Panc1 (cell line): ENCODE measurements around the gene ERMARD. TPM values are rescaled to one million over a fixed set of nuclear protein-coding genes. Genes with fewer than 3 reads are reported as not detected.

Experiments used
- ATAC-seq: fragments of 200-7000 bp; cut with Tn5 transposase; 2 replicates; pipeline ENCODE4 v1.9.1; 2020; ENCODE audit warnings: mild to moderate bottlenecking, moderate library complexity
- BruUV-seq: library from RNA; stranded (reverse); fragments of 400-500 nt; replicated peaks from 2 replicates; lab custom pipeline; 2021; lab: Mats Ljungman, UMichigan
- CTCF ChIA-PET: fragments of 300-600 bp; sonication (Branson Sonifier 250); formaldehyde crosslinking; loops from one replicate; lab custom pipeline; 2022; ENCODE audit warnings: antibody characterized with exemption; lab: Charles Lee
- POLR2A ChIA-PET: fragments of 300-600 bp; sonication (Branson Sonifier 250); formaldehyde crosslinking; loops from one replicate; lab custom pipeline; 2022; ENCODE audit warnings: antibody characterized with exemption; lab: Charles Lee
- DNase-seq: peaks from one replicate; pipeline ENCODE4 v3.0.0-alpha.2; 2010; ENCODE audit warnings: low read depth, low spot score
- H3K27ac ChIP-seq: 2 replicates; pipeline ENCODE4 v1.5.1; 2011; ENCODE audit warnings: mild to moderate bottlenecking, low read length, inconsistent platforms
- H3K27me3 ChIP-seq: fragments of 200-500 bp; sonication (Bioruptor generic); 2 replicates; pipeline ENCODE4 v1.6.0; 2014; ENCODE audit warnings: low read length, inconsistent platforms; ENCODE audit not compliant: control insufficient read depth, insufficient read depth
- H3K36me3 ChIP-seq: fragments of 200-500 bp; sonication (Bioruptor generic); 2 replicates; pipeline ENCODE4 v1.5.1; 2014; ENCODE audit warnings: inconsistent platforms, mild to moderate bottlenecking, low read length, moderate library complexity; ENCODE audit not compliant: control insufficient read depth, insufficient read depth
- H3K4me1 ChIP-seq: 2 replicates; pipeline ENCODE4 v1.5.1; 2011; ENCODE audit warnings: inconsistent platforms, mild to moderate bottlenecking, low read length, moderate library complexity; ENCODE audit not compliant: control insufficient read depth, insufficient read depth
- H3K4me3 ChIP-seq, 2 experiments: 2 replicates each; pipeline ENCODE4 v1.5.1; 2011 to 2012; ENCODE audit warnings: low read depth in 2 of 2, low read length in 2 of 2, mild to moderate bottlenecking in 2 of 2, inconsistent platforms in 1 of 2, moderate library complexity in 1 of 2
- H3K9me3 ChIP-seq: fragments of 200-500 bp; sonication (Bioruptor generic); 2 replicates; pipeline ENCODE4 v1.5.1; 2014; ENCODE audit warnings: low read depth, mild to moderate bottlenecking, inconsistent platforms, low read length, moderate library complexity; ENCODE audit not compliant: control insufficient read depth, insufficient read depth
- POLR2AphosphoS5 ChIP-seq: IDR thresholded peaks from 2 replicates; pipeline ENCODE4 v1.6.1; 2012; ENCODE audit warnings: mild to moderate bottlenecking, low read depth, low read length, moderate library complexity
- SIN3A ChIP-seq: IDR thresholded peaks from 2 replicates; pipeline ENCODE4 v1.6.1; 2012; ENCODE audit warnings: low read depth, mild to moderate bottlenecking, low read length, moderate library complexity, borderline replicate concordance; ENCODE audit not compliant: insufficient read depth
- TCF7L2 ChIP-seq: IDR thresholded peaks from 2 replicates; pipeline ENCODE4 v1.6.1; 2011; ENCODE audit warnings: mild to moderate bottlenecking, low read depth, low read length, inconsistent platforms
- in situ Hi-C: cut with HindIII; loops from 2 replicates; pipeline ENCODE4 v1.10.0; 2016; ENCODE audit warnings: low sequenced_read_pairs, low pct_unique_long_range_greater_than_20kb
- intact Hi-C: fragments of 100-400 bp; cut with micrococcal nuclease; formaldehyde crosslinking; loops from one replicate; pipeline ENCODE4 v1.10.0; 2022; ENCODE audit not compliant: unreplicated experiment
- total RNA-seq: library from RNA; stranded (reverse); gene quantifications from one replicate; pipeline ENCODE4 v1.2.1, GENCODE V29; 2021; ENCODE audit not compliant: unreplicated experiment
- TF ChIP-seq, protein P1 (sequence below): fragments of 450-650 bp; IDR thresholded peaks from 2 replicates; pipeline ENCODE4 v1.5.1; 2017; ENCODE audit warnings: mild to moderate bottlenecking
- TF ChIP-seq, protein P2 (sequence below), 2 experiments: IDR thresholded peaks; 2 replicates each; pipeline ENCODE4 v1.6.1; 2011 to 2012; ENCODE audit warnings: low read depth in 2 of 2, control low read depth in 1 of 2, low read length in 1 of 2, mild to moderate bottlenecking in 1 of 2, moderate library complexity in 1 of 2; ENCODE audit not compliant: insufficient read depth in 1 of 2

Gene ERMARD
- total RNA-seq, 1 experiment from 2014 or later: 38.5 TPM

- Histone ChIP-seq H3K9me3 (no peaks in the 10 kb centered on the region), H3K27ac (peak overlapping the region; percentile 90), H3K36me3 (peaks cover 4% of the 10 kb centered on the region), H3K4me1 (peaks cover 36% of the 10 kb centered on the region), H3K27me3 (no peaks in the 10 kb centered on the region), H3K4me3 (peak overlapping the region; percentile 76 to 89)
- intact Hi-C loops: no loop called here
- DNase-seq (no peak), ATAC-seq (peak; percentile 51)
- BruUV-seq: TSS peak; percentile 73
- POLR2A ChIA-PET: interaction anchor here (0.6 to 1.1 kb wide), 2 partner anchors 21 to 304 kb away, joined by 3 to 5 read pairs; partner anchors contain the start of genes C6orf120 and WDR27
- CTCF ChIA-PET: no interaction called here
- TF ChIP-seq POLR2AphosphoS5 (no peak; the same call in 1 of the 2 replicates), SIN3A (peak; percentile 61; the same call in 1 of the 2 replicates)
- in situ Hi-C loops: no loop called here
Observed at GRCh38 chr6:169722362-169723199, 28.8 kb upstream of the ERMARD start.

GRCh38 chr6:169723200-169723909 is 28.1 kb upstream of the ERMARD start:
- no TSS peak for BruUV-seq
- H3K9me3 ChIP-seq: no peaks in the 10 kb centered on the region
- ATAC-seq (peak; percentile 49), DNase-seq (no peak)
- in situ Hi-C loops: no loop called here
- H3K4me1 ChIP-seq: peaks cover 36% of the 10 kb centered on the region
- ChIA-PET POLR2A (interaction anchor here (0.6 kb wide), 1 partner anchor 305 kb away, joined by 3 read pairs; no protein-coding TSS in a partner anchor), CTCF (no interaction called here)
- no peaks in the 10 kb centered on the region for H3K27me3 ChIP-seq
- peak overlapping the region; percentile 90 for H3K27ac ChIP-seq
- peak overlapping the region; percentile 76 to 89 for H3K4me3 ChIP-seq
- H3K36me3 ChIP-seq: no peaks in the 10 kb centered on the region
- peak; percentile 38; the same call in 1 of the 2 replicates for TF ChIP-seq SIN3A
- TF ChIP-seq, protein P1, sequence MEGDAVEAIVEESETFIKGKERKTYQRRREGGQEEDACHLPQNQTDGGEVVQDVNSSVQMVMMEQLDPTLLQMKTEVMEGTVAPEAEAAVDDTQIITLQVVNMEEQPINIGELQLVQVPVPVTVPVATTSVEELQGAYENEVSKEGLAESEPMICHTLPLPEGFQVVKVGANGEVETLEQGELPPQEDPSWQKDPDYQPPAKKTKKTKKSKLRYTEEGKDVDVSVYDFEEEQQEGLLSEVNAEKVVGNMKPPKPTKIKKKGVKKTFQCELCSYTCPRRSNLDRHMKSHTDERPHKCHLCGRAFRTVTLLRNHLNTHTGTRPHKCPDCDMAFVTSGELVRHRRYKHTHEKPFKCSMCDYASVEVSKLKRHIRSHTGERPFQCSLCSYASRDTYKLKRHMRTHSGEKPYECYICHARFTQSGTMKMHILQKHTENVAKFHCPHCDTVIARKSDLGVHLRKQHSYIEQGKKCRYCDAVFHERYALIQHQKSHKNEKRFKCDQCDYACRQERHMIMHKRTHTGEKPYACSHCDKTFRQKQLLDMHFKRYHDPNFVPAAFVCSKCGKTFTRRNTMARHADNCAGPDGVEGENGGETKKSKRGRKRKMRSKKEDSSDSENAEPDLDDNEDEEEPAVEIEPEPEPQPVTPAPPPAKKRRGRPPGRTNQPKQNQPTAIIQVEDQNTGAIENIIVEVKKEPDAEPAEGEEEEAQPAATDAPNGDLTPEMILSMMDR: no peak
- intact Hi-C loops: no loop called here

- no TSS peak for BruUV-seq
- Histone ChIP-seq H3K4me1 (peaks cover 34% of the 10 kb centered on the region), H3K27me3 (no peaks in the 10 kb centered on the region), H3K27ac (no peak overlapping the region), H3K36me3 (no peaks in the 10 kb centered on the region), H3K9me3 (no peaks in the 10 kb centered on the region), H3K4me3 (peak overlapping the region in 1 of 2 experiments; percentile 39; a peak in 2 of 4 replicates)
- ChIA-PET POLR2A (no interaction called here), CTCF (no interaction called here)
- TF ChIP-seq, protein P2, sequence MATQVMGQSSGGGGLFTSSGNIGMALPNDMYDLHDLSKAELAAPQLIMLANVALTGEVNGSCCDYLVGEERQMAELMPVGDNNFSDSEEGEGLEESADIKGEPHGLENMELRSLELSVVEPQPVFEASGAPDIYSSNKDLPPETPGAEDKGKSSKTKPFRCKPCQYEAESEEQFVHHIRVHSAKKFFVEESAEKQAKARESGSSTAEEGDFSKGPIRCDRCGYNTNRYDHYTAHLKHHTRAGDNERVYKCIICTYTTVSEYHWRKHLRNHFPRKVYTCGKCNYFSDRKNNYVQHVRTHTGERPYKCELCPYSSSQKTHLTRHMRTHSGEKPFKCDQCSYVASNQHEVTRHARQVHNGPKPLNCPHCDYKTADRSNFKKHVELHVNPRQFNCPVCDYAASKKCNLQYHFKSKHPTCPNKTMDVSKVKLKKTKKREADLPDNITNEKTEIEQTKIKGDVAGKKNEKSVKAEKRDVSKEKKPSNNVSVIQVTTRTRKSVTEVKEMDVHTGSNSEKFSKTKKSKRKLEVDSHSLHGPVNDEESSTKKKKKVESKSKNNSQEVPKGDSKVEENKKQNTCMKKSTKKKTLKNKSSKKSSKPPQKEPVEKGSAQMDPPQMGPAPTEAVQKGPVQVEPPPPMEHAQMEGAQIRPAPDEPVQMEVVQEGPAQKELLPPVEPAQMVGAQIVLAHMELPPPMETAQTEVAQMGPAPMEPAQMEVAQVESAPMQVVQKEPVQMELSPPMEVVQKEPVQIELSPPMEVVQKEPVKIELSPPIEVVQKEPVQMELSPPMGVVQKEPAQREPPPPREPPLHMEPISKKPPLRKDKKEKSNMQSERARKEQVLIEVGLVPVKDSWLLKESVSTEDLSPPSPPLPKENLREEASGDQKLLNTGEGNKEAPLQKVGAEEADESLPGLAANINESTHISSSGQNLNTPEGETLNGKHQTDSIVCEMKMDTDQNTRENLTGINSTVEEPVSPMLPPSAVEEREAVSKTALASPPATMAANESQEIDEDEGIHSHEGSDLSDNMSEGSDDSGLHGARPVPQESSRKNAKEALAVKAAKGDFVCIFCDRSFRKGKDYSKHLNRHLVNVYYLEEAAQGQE (IDR thresholded peaks at IDR 0.05; ENCODE audit: insufficient read depth in 1 of 2, low read depth in 2 of 2, low read length in 1 of 2): no peak
- TF ChIP-seq POLR2AphosphoS5 (no peak), TCF7L2 (no peak), SIN3A (peak; percentile 42; the same call in 1 of the 2 replicates)
- TF ChIP-seq, protein P1: 0 out of 2 replicates have a peak, but pooled peaks have one; percentile 11
- intact Hi-C loops (no loop called here), in situ Hi-C loops (no loop called here)
- ATAC-seq (peak; percentile 72), DNase-seq (no peak)
Observed at GRCh38 chr6:169723991-169724493, 27.4 kb upstream of the ERMARD start.
